Endothelial cell of umbilical vein (primary cell): Measurements from ENCODE around the gene INSC. TPM values are rescaled to one million over a fixed set of nuclear protein-coding genes. Genes with fewer than 3 reads are reported as not detected.

Experiments
- BruUV-seq: library from RNA; stranded (reverse); fragments of 400-500 nt; replicated peaks from 2 replicates; lab custom pipeline; 2021; lab: Mats Ljungman, UMichigan
- CTCF ChIA-PET: fragments of 300-600, 350-600 bp; sonication (Branson Sonifier 250); formaldehyde crosslinking; loops from one replicate; lab custom pipeline; 2021; ENCODE audit warnings: antibody characterized with exemption, inconsistent platforms; lab: Charles Lee
- POLR2A ChIA-PET: fragments of 300-600, 350-600 bp; sonication (Branson Sonifier 250); formaldehyde crosslinking; loops from one replicate; lab custom pipeline; 2021; ENCODE audit warnings: antibody characterized with exemption, inconsistent platforms; lab: Charles Lee
- DNase-seq: peaks from one replicate; pipeline ENCODE4 v3.0.0-alpha.2; 2011; ENCODE audit warnings: low read depth, low spot score
- FAIRE-seq: peaks from 2 replicates; lab custom pipeline; 2011; peaks lifted over from hg19 to GRCh38; lab: Jason Lieb, UNC
- H2AFZ ChIP-seq: 2 replicates; pipeline ENCODE4 v1.6.0; 2012; ENCODE audit warnings: low read depth, low read length, control low read depth, inconsistent platforms
- H3K27ac ChIP-seq: 2 replicates; pipeline ENCODE4 v1.5.1; 2011; ENCODE audit warnings: low read depth, mild to moderate bottlenecking, control low read depth, low read length, moderate library complexity; ENCODE audit not compliant: insufficient read depth
- H3K27me3 ChIP-seq, 2 experiments: 2 replicates each; pipeline versions ENCODE4 v1.6.0 to v1.6.1; 2011; ENCODE audit warnings: low read length in 2 of 2, mixed read lengths in 1 of 2; ENCODE audit not compliant: control insufficient read depth in 2 of 2, insufficient read depth in 2 of 2
- H3K36me3 ChIP-seq, 2 experiments: 2 replicates in 1 of 2; 3 replicates in 1 of 2; pipeline ENCODE4 v1.5.1; 2011; ENCODE audit warnings: low read length in 2 of 2, mild to moderate bottlenecking in 1 of 2, moderate library complexity in 1 of 2; ENCODE audit not compliant: control insufficient read depth in 2 of 2, insufficient read depth in 2 of 2; ENCODE audit errors: extremely low read depth in 1 of 2
- H3K4me1 ChIP-seq: 3 replicates; pipeline ENCODE4 v1.5.1; 2011; ENCODE audit warnings: mild to moderate bottlenecking, low read length; ENCODE audit not compliant: control insufficient read depth, insufficient read depth; ENCODE audit errors: extremely low read depth
- H3K4me2 ChIP-seq: 2 replicates; pipeline ENCODE4 v1.6.1; 2011; ENCODE audit warnings: low read length, control low read depth, mixed read lengths; ENCODE audit not compliant: insufficient read depth
- H3K4me3 ChIP-seq, 3 experiments: fragments of 200-600 bp in 1 of 3; sonication (generic), shearing (Covaris generic) in 1 of 3; replicated peaks in 1 of 3; 2 replicates each; pipeline ENCODE4 v1.5.1; 2011 to 2016; ENCODE audit warnings: control low read depth in 3 of 3, low read length in 3 of 3, mild to moderate bottlenecking in 2 of 3, inconsistent platforms in 1 of 3, low read depth in 1 of 3, moderate library complexity in 1 of 3; ENCODE audit not compliant: insufficient read depth in 1 of 3
- H3K79me2 ChIP-seq: 2 replicates; pipeline ENCODE4 v1.6.0; 2012; ENCODE audit warnings: low read length, inconsistent platforms; ENCODE audit not compliant: control insufficient read depth, insufficient read depth
- H3K9ac ChIP-seq: replicated peaks from 2 replicates; pipeline ENCODE3; 2011; ENCODE audit warnings: low read length, control low read depth; ENCODE audit not compliant: insufficient read depth; ENCODE audit errors: extremely low read depth
- H3K9me1 ChIP-seq: replicated peaks from 3 replicates; pipeline ENCODE4 v1.6.0; 2011; ENCODE audit warnings: mild to moderate bottlenecking, low read length; ENCODE audit not compliant: control insufficient read depth, insufficient read depth; ENCODE audit errors: extremely low read depth
- H3K9me3 ChIP-seq: replicated peaks from 2 replicates; pipeline ENCODE4 v1.5.1; 2012; ENCODE audit warnings: low read length, inconsistent platforms; ENCODE audit not compliant: control insufficient read depth, insufficient read depth
- H4K20me1 ChIP-seq: replicated peaks from 2 replicates; pipeline ENCODE3; 2011; ENCODE audit warnings: mild to moderate bottlenecking, low read length; ENCODE audit not compliant: control insufficient read depth, insufficient read depth; ENCODE audit errors: extremely low read depth
- EZH2 ChIP-seq: IDR thresholded peaks from 2 replicates; pipeline ENCODE4 v1.6.1; 2012; ENCODE audit warnings: borderline replicate concordance, low read depth, mild to moderate bottlenecking, moderate library complexity, low read length, inconsistent platforms; ENCODE audit not compliant: severe bottlenecking
- FOS ChIP-seq: IDR thresholded peaks from 2 replicates; pipeline ENCODE4 v1.6.1; 2011; ENCODE audit warnings: mild to moderate bottlenecking, low read length, moderate library complexity, borderline replicate concordance; ENCODE audit not compliant: insufficient read depth
- GATA2 ChIP-seq: IDR thresholded peaks from 2 replicates; pipeline ENCODE4 v1.7.0; 2011; ENCODE audit warnings: low read depth, mild to moderate bottlenecking, moderate library complexity, mixed read lengths, low read length; ENCODE audit not compliant: insufficient read length, insufficient read depth
- JUN ChIP-seq: IDR thresholded peaks from 2 replicates; pipeline ENCODE4 v1.6.1; 2011; ENCODE audit warnings: borderline replicate concordance, low read depth; ENCODE audit not compliant: insufficient read length, insufficient read depth
- MYC ChIP-seq: IDR thresholded peaks from one replicate; pipeline ENCODE4 v1.6.1; 2011; ENCODE audit warnings: mild to moderate bottlenecking, low read depth, low read length
- POLR2A ChIP-seq: IDR thresholded peaks from 2 replicates; pipeline ENCODE4 v1.6.1; 2012; ENCODE audit warnings: low read depth, mild to moderate bottlenecking, control low read depth, low read length
- POLR2AphosphoS5 ChIP-seq: IDR thresholded peaks from 2 replicates; pipeline ENCODE4 v1.6.1; 2012; ENCODE audit warnings: low read depth, mild to moderate bottlenecking, control low read depth, low read length, moderate library complexity; ENCODE audit not compliant: insufficient read depth
- dilution Hi-C: fragments of 300-500 bp; cut with MboI; formaldehyde crosslinking; loops from one replicate; pipeline ENCODE4 v1.15.0; 2019; ENCODE audit warnings: low sequenced_read_pairs; ENCODE audit not compliant: extremely low pct_ligation_motif_present
- intact Hi-C: fragments of 100-400 bp; cut with micrococcal nuclease; formaldehyde crosslinking; loops from one replicate; pipeline ENCODE4 v1.10.0; 2022
- polyA plus RNA-seq, 4 experiments: library from polyadenylated mRNA; depleted of rRNA in 3 of 4; stranded (reverse) in 3 of 4; unstranded in 1 of 4; fragments of >200 nt; gene quantifications; 2 replicates each; pipeline versions ENCODE4 v1.2.1 to v1.2.3, GENCODE V29; 2011 to 2012; ENCODE audit warnings: missing spikeins in 1 of 4
- total RNA-seq: library from RNA; stranded (reverse); gene quantifications from 2 replicates; pipeline ENCODE4 v1.2.3, GENCODE V29; 2021
- TF ChIP-seq, protein P1 (sequence below), 2 donors: IDR thresholded peaks; 1 replicate in 1 of 2; 2 replicates in 1 of 2; pipeline ENCODE4 v1.5.1; 2011; ENCODE audit warnings: low read length in 2 of 2, mild to moderate bottlenecking in 2 of 2, moderate library complexity in 2 of 2, control low read depth in 1 of 2, inconsistent platforms in 1 of 2, low read depth in 1 of 2; ENCODE audit not compliant: insufficient read depth in 1 of 2; ENCODE audit errors: extremely low read depth in 1 of 2
- TF ChIP-seq, protein P2 (sequence below): IDR thresholded peaks from 2 replicates; pipeline ENCODE4 v1.6.1; 2011; ENCODE audit not compliant: insufficient read depth, insufficient read length

Gene INSC
- total and polyA plus RNA-seq, 2 donors (not counting 3 experiments of a cell fraction or from before 2014, with no cell fraction given) = not detected

DNA sequence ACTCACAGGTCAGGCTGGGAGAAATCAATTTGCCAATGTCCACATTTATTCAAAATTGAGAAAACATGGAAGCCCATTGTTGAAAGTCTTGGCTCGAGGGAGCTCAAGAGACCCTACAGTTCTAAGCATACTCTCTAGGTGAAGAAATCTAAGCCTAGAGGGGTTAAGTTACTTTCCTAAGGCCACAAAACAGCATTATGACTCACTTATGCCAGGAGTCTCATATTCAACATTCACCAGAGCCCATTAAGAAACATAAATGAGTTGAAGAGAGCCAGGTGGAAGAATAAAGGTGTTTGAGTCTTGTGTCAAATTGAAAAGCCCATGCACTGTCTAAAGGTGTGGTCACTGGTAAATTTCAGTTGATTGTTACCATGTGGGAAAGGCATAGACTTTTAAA lies 108.1 kb downstream of the INSC start:
- Histone ChIP-seq H3K27me3 (no peaks in the 10 kb centered on the region), H3K9me1 (no peaks in the 10 kb centered on the region), H3K4me2 (no peak overlapping the region), H3K27ac (no peak overlapping the region), H3K9ac (no peak overlapping the region), H3K9me3 (no peaks in the 10 kb centered on the region), H2AFZ (no peak overlapping the region), H3K4me1 (no peaks in the 10 kb centered on the region), H4K20me1 (no peaks in the 10 kb centered on the region), H3K4me3 (no peak overlapping the region), H3K79me2 (no peaks in the 10 kb centered on the region), H3K36me3 (no peaks in the 10 kb centered on the region)
- dilution Hi-C loops = no loop called here
- POLR2A ChIA-PET = no interaction called here
- DNase-seq (no peak), FAIRE-seq (no peak)
- CTCF ChIA-PET = no interaction called here
- intact Hi-C loops = no loop called here
- no TSS peak for BruUV-seq
- TF ChIP-seq, protein P1, sequence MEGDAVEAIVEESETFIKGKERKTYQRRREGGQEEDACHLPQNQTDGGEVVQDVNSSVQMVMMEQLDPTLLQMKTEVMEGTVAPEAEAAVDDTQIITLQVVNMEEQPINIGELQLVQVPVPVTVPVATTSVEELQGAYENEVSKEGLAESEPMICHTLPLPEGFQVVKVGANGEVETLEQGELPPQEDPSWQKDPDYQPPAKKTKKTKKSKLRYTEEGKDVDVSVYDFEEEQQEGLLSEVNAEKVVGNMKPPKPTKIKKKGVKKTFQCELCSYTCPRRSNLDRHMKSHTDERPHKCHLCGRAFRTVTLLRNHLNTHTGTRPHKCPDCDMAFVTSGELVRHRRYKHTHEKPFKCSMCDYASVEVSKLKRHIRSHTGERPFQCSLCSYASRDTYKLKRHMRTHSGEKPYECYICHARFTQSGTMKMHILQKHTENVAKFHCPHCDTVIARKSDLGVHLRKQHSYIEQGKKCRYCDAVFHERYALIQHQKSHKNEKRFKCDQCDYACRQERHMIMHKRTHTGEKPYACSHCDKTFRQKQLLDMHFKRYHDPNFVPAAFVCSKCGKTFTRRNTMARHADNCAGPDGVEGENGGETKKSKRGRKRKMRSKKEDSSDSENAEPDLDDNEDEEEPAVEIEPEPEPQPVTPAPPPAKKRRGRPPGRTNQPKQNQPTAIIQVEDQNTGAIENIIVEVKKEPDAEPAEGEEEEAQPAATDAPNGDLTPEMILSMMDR (IDR thresholded peaks at IDR 0.05; ENCODE audit: extremely low read depth in 1 of 2, insufficient read depth in 1 of 2, low read depth in 1 of 2, low read length in 2 of 2) = no peak
- TF ChIP-seq FOS (no peak), POLR2A (no peak), MYC (no peak), GATA2 (no peak), JUN (no peak), POLR2AphosphoS5 (no peak), EZH2 (no peak)
- TF ChIP-seq, protein P2, sequence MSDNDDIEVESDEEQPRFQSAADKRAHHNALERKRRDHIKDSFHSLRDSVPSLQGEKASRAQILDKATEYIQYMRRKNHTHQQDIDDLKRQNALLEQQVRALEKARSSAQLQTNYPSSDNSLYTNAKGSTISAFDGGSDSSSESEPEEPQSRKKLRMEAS = no peak
